Measurements from ENCODE around the gene TRPC5OS. TPM values are rescaled to one million over a fixed set of nuclear protein-coding genes. Genes with fewer than 3 reads are reported as not detected.

Gene TRPC5OS
- total RNA-seq, 6 experiments from 2014 or later, result not detected

- Histone ChIP-seq H3K27me3 (no peaks in the 10 kb centered on the region), H3K9me3 (no peaks in the 10 kb centered on the region), H3K27ac (no peak overlapping the region), H3K36me3 (no peaks in the 10 kb centered on the region), H3K4me1 (no peaks in the 10 kb centered on the region), H3K4me3 (no peak overlapping the region)
- DNase-seq, result no peak
- ATAC-seq, result no peak
- TF ChIP-seq CTCF (IDR thresholded peaks at IDR 0.05) (no peak), POLR2A (IDR thresholded peaks at IDR 0.05) (no peak)
- intact Hi-C loops (cut with DNase I), result no loop called here
- 33% methylated on average over 7 of the region's 7 CpGs for WGBS (ENCODE audit: insufficient coverage, low coverage, low lambda C conversion rate, missing lambda C conversion rate)
These were observed 38.6 kb downstream of the TRPC5OS start for GRCh38 chrX:111914398-111915090.

GRCh38 chrX:111917591-111917990, 41.6 kb downstream of the TRPC5OS start:
- no peak overlapping the region for H3K27ac ChIP-seq
- ATAC-seq, result no peak
- no peaks in the 10 kb centered on the region for H3K9me3 ChIP-seq
- intact Hi-C loops (cut with DNase I), result no loop called here
- H3K27me3 ChIP-seq, result no peaks in the 10 kb centered on the region
- no peak for DNase-seq
- no peak overlapping the region for H3K4me3 ChIP-seq
- no peak for TF ChIP-seq CTCF (IDR thresholded peaks at IDR 0.05)
- no peaks in the 10 kb centered on the region for H3K36me3 ChIP-seq
- no peaks in the 10 kb centered on the region for H3K4me1 ChIP-seq

GRCh38 chrX:111928456-111928855, 52.5 kb downstream of the TRPC5OS start:
- no peak overlapping the region for H3K27ac ChIP-seq
- intact Hi-C loops (cut with DNase I), result no loop called here
- no peak for ATAC-seq
- no peak overlapping the region for H3K4me3 ChIP-seq
- no peak for TF ChIP-seq CTCF (IDR thresholded peaks at IDR 0.05)
- TF ChIP-seq POLR2A (IDR thresholded peaks at IDR 0.05), result no peak
- 73% methylated on average over 3 of the region's 4 CpGs for WGBS (ENCODE audit: insufficient coverage, low coverage, low lambda C conversion rate, missing lambda C conversion rate)
- DNase-seq, result no peak
- H3K9me3 ChIP-seq, result no peaks in the 10 kb centered on the region
- H3K27me3 ChIP-seq, result no peaks in the 10 kb centered on the region
- no peaks in the 10 kb centered on the region for H3K36me3 ChIP-seq
- H3K4me1 ChIP-seq, result no peaks in the 10 kb centered on the region

Other genes starting within 250 kb of the TRPC5OS start
- gene ALG13, start 195.0 kb upstream of the TRPC5OS start, total RNA-seq, result 10 to 100 TPM; 17.8 to 50.6 (median 25.7) TPM
- 1 to 10 TPM in 4 of 6 experiments, under 1 TPM in 2; 0.74 to 2.7 (median 1.6) TPM for gene TRPC5, start 206.6 kb downstream of the TRPC5OS start, total RNA-seq
- gene RTL4, start 206.8 kb downstream of the TRPC5OS start, total RNA-seq, result 1 to 10 TPM in 1 of 6 experiments, under 1 TPM in 4, not detected in 1; 0.66 to 1.1 (median 0.76) TPM